Sigmoid colon (tissue), 7 donors: ENCODE data around the gene ASXL3. TPM values are rescaled to one million over a fixed set of nuclear protein-coding genes. Genes with fewer than 3 reads are reported as not detected.

Experiments used
- DNase-seq: peaks from one replicate; pipeline ENCODE4 v3.0.0-alpha.2; 2019
- H3K27ac ChIP-seq, 4 donors: fragments of 200-600 bp; sonication (generic); one replicate each; pipeline ENCODE4 v1.5.1; 2016 to 2019; ENCODE audit warnings: mild to moderate bottlenecking in 1 of 4
- H3K27me3 ChIP-seq, 3 donors: fragments of 200-600 bp; sonication (generic); one replicate each; pipeline ENCODE4 v1.5.1; 2019; ENCODE audit warnings: mild to moderate bottlenecking in 1 of 3
- H3K36me3 ChIP-seq, 4 donors: fragments of 200-600 bp; sonication (generic); one replicate each; pipeline ENCODE4 v1.5.1; 2016 to 2019
- H3K4me1 ChIP-seq, 4 donors: fragments of 200-600 bp; sonication (generic); one replicate each; pipeline ENCODE4 v1.5.1; 2017 to 2019
- H3K4me3 ChIP-seq, 4 donors: fragments of 200-600 bp; sonication (generic); one replicate each; pipeline ENCODE4 v1.5.1; 2017 to 2019; ENCODE audit warnings: mild to moderate bottlenecking in 2 of 4, moderate library complexity in 1 of 4
- H3K9me3 ChIP-seq, 4 donors: fragments of 200-600 bp in 3 of 4; sonication (generic) in 3 of 4; one replicate each; pipeline versions ENCODE4 v1.5.1 to v1.6.1; 2013 to 2019
- EP300 ChIP-seq, 4 donors: sonication (generic); formaldehyde crosslinking; IDR thresholded peaks; one replicate each; pipeline ENCODE4 v1.6.1; 2017; ENCODE audit warnings: antibody characterized with exemption in 4 of 4
- POLR2A ChIP-seq, 2 donors: fragments of 450-650 bp; IDR thresholded peaks; one replicate each; pipeline ENCODE4 v1.6.1; 2016; ENCODE audit warnings: antibody characterized with exemption in 2 of 2, mild to moderate bottlenecking in 2 of 2, moderate library complexity in 2 of 2
- POLR2AphosphoS5 ChIP-seq, 4 donors: sonication (generic); formaldehyde crosslinking; IDR thresholded peaks; one replicate each; pipeline ENCODE4 v1.6.1; 2017; ENCODE audit warnings: antibody characterized with exemption in 4 of 4
- WGBS, 2 donors: extraction: QIAGEN DNeasy Blood & Tissue Kit; methylation state at CpG; one replicate each; pipeline ENCODE4 v1.1.7; 2013; 5-methylcytosine and 5-hydroxymethylcytosine counted together
- intact Hi-C: fragments of 100-400 bp; cut with DNase I; formaldehyde crosslinking; loops from one replicate; pipeline ENCODE4 v1.15.1; 2023
- polyA plus RNA-seq, 3 donors: library from polyadenylated mRNA; stranded (reverse); fragments of 200-250 nt; gene quantifications; one replicate each; pipeline ENCODE4 v1.2.3, GENCODE V29; 2013
- total RNA-seq, 4 donors: library from RNA; depleted of rRNA; stranded (reverse); fragments of >200 nt; gene quantifications; one replicate each; pipeline ENCODE4 v1.1.0, GENCODE V29; 2016
- TF ChIP-seq, protein P1 (sequence below), 4 experiments: fragments of 450-650 bp in 3 of 4; fragments of 200-600 bp in 1 of 4; IDR thresholded peaks; one replicate each; pipeline ENCODE4 v1.5.1; 2016 to 2019; ENCODE audit warnings: antibody characterized with exemption in 4 of 4, mild to moderate bottlenecking in 3 of 4, moderate library complexity in 2 of 4
- donor health status: healthy with polysubstance abuse.
- donor health status: Bipolar disorder and iron deficiency.
- donor health status: healthy.

Gene ASXL3
- total and polyA plus RNA-seq, 7 donors = under 0.01 to 9.1 (median 3.6) TPM

- Histone ChIP-seq H3K4me1 (peaks cover 0 to 62% (median 26%) of the 10 kb centered on the region in 4 donors), H3K9me3 (no peaks in the 10 kb centered on the region), H3K36me3 (no peaks in the 10 kb centered on the region), H3K4me3 (peak overlapping the region in 1 of 4 donors; percentile 90), H3K27me3 (no peaks in the 10 kb centered on the region), H3K27ac (peak overlapping the region in 3 of 4 donors; percentile 90 to 91 (median 91))
- 91 to 93% methylated on average over 4 of the region's 4 CpGs for WGBS, 2 donors
- no peak for DNase-seq
- intact Hi-C loops = no loop called here
- TF ChIP-seq POLR2A (IDR thresholded peaks at IDR 0.05) (no peak), POLR2AphosphoS5 (IDR thresholded peaks at IDR 0.05) (no peak), EP300 (IDR thresholded peaks at IDR 0.05) (no peak)
- TF ChIP-seq, protein P1, sequence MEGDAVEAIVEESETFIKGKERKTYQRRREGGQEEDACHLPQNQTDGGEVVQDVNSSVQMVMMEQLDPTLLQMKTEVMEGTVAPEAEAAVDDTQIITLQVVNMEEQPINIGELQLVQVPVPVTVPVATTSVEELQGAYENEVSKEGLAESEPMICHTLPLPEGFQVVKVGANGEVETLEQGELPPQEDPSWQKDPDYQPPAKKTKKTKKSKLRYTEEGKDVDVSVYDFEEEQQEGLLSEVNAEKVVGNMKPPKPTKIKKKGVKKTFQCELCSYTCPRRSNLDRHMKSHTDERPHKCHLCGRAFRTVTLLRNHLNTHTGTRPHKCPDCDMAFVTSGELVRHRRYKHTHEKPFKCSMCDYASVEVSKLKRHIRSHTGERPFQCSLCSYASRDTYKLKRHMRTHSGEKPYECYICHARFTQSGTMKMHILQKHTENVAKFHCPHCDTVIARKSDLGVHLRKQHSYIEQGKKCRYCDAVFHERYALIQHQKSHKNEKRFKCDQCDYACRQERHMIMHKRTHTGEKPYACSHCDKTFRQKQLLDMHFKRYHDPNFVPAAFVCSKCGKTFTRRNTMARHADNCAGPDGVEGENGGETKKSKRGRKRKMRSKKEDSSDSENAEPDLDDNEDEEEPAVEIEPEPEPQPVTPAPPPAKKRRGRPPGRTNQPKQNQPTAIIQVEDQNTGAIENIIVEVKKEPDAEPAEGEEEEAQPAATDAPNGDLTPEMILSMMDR (IDR thresholded peaks at IDR 0.05) = no peak
These were observed 2.5 kb downstream of the ASXL3 start for GRCh38 chr18:33580546-33580945.

DNA sequence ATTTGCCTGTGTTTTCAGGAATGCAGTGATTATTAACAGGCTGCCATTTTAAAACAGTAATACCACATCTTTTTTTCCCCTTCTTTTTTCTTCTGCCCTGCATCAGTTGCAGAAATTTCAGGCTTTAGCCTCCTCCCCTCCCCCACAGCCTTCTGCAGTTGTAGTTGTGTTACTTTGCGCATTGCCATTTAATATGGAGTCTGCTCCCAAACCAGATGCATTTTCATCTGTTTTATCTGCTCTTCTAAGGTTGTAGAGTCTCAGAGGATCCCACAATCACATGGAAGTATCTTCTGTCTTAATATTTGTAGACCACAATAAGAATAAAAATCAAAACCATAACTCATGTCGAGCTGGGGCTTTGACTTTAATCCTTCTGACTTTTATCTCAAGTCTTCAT is 3.8 kb downstream of the ASXL3 start:
- Histone ChIP-seq H3K4me3 (no peak overlapping the region), H3K9me3 (no peaks in the 10 kb centered on the region), H3K27ac (peak overlapping the region in 3 of 4 donors; percentile 36 to 52 (median 42)), H3K4me1 (peaks cover 0 to 54% (median 24%) of the 10 kb centered on the region in 4 donors), H3K27me3 (no peaks in the 10 kb centered on the region), H3K36me3 (no peaks in the 10 kb centered on the region)
- 74 to 84% methylated on average over 2 of the region's 2 CpGs for WGBS, 2 donors
- no peak for DNase-seq
- intact Hi-C loops = no loop called here
- TF ChIP-seq POLR2A (IDR thresholded peaks at IDR 0.05) = no peak
- TF ChIP-seq, protein P1 (IDR thresholded peaks at IDR 0.05) = no peak
- no peak for TF ChIP-seq POLR2AphosphoS5 (IDR thresholded peaks at IDR 0.05)
- no peak for TF ChIP-seq EP300 (IDR thresholded peaks at IDR 0.05)

GRCh38 chr18:33583901-33584300 is 5.9 kb downstream of the ASXL3 start:
- intact Hi-C loops = no loop called here
- whole genome bisulfite sequencing, 2 donors = 87 to 90% methylated on average over 1 of the region's 1 CpG

DNA sequence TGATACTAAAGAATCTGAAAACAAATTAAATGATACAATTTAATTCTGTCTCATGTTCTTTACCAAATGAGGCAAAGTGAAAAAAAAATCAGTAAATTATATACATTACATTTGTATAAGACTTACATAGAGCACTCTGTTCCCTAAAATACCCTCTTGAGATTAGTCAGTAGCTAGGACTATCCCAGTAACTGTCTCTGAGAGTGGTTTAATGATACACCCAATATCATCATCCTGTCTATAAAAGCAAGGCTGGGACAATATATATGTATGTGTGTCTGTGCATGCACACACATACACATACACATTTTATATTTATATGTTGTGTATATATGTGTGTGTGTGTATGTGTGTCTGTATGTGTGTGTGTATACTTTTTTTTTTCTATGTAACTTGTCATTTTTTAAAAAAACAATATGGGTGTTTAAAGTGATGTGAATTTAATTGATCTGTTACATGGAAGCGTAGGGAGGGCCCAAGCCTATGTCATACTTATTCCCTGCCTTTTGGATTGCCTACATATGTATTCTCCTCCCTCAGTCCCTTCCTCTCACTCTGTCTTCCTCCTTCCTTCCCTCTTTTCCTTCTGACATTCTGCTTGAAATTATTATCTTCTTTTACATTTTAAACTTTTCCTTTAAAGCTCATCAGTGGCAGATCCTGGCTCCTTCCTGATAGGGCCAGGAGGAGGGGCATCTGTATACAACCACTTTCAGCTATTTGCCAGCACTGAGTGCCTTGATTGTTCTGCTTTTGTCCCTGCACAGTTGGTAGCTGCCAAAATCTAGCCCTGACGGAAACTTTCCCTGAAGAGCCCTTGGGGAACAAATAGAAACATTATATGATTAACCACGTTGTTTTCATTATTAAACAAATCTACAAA is 6.8 kb downstream of the ASXL3 start:
- Histone ChIP-seq H3K27ac (peak overlapping the region; percentile 22 to 52 (median 40)), H3K4me1 (peaks cover 0 to 46% (median 21%) of the 10 kb centered on the region in 4 donors), H3K9me3 (peaks cover 0 to 2% (median 0%) of the 10 kb centered on the region in 4 donors), H3K36me3 (no peaks in the 10 kb centered on the region), H3K4me3 (peak overlapping the region in 1 of 4 donors; percentile 11), H3K27me3 (no peaks in the 10 kb centered on the region)
- intact Hi-C loops = no loop called here
- 78 to 86% methylated on average over 3 of the region's 3 CpGs for WGBS, 2 donors
- TF ChIP-seq, protein P1 (IDR thresholded peaks at IDR 0.05) = no peak
- no peak for TF ChIP-seq EP300 (IDR thresholded peaks at IDR 0.05)
- TF ChIP-seq POLR2AphosphoS5 (IDR thresholded peaks at IDR 0.05) = no peak
- no peak for TF ChIP-seq POLR2A (IDR thresholded peaks at IDR 0.05)
- no peak for DNase-seq

More at GRCh38 chr18:33583901-33584300, 5.9 kb downstream of the ASXL3 start:
- Histone ChIP-seq H3K36me3 (no peaks in the 10 kb centered on the region), H3K9me3 (peaks cover 0 to 2% (median 0%) of the 10 kb centered on the region in 4 donors), H3K27ac (peak overlapping the region in 3 of 4 donors; percentile 30 to 52 (median 42)), H3K4me1 (peaks cover 0 to 49% (median 21%) of the 10 kb centered on the region in 4 donors), H3K27me3 (no peaks in the 10 kb centered on the region), H3K4me3 (no peak overlapping the region)
- TF ChIP-seq POLR2AphosphoS5 (IDR thresholded peaks at IDR 0.05) = no peak
- TF ChIP-seq, protein P1 (IDR thresholded peaks at IDR 0.05) = no peak
- no peak for TF ChIP-seq POLR2A (IDR thresholded peaks at IDR 0.05)
- no peak for TF ChIP-seq EP300 (IDR thresholded peaks at IDR 0.05)
- no peak for DNase-seq
